RWPE1 (cell line): Measurements from ENCODE around the gene LAMP5.

Source experiments
- CTCF ChIA-PET: fragments of 350-600 bp; sonication (Branson Sonifier 250); formaldehyde crosslinking; extraction: SDS; loops from one replicate; lab custom pipeline; 2021; lab: Yijun Ruan, JAX
- POLR2A ChIA-PET: fragments of 400-600 bp; formaldehyde crosslinking; extraction: SDS; loops from one replicate; lab custom pipeline; 2020; ENCODE audit warnings: antibody characterized with exemption; ENCODE audit not compliant: low non-redundant PET; lab: Yijun Ruan, JAX
- DNase-seq: peaks from one replicate; pipeline ENCODE4 v3.0.0; 2012; ENCODE audit warnings: low spot score
- H3K27ac ChIP-seq: fragments of 450-650 bp; 2 replicates; pipeline ENCODE4 v1.5.1; 2017
- CTCF ChIP-seq: fragments of 450-650 bp; conservative IDR thresholded peaks from 2 replicates; pipeline ENCODE4 v1.5.1; 2017; ENCODE audit warnings: low read depth, mild to moderate bottlenecking

The LAMP5 gene

GRCh38 chr20:9557411-9557810 is 43.0 kb downstream of the LAMP5 start:
- no peak for DNase-seq
- no peak for TF ChIP-seq CTCF
- ChIA-PET POLR2A (no interaction called here), CTCF (no interaction called here)
- H3K27ac ChIP-seq: no peak overlapping the region

GRCh38 chr20:9565910-9566550 is 51.6 kb downstream of the LAMP5 start:
- no peak for TF ChIP-seq CTCF
- no peak for DNase-seq
- POLR2A ChIA-PET: no interaction called here
- CTCF ChIA-PET: no interaction called here
- no peak overlapping the region for H3K27ac ChIP-seq

- ChIA-PET CTCF (no interaction called here), POLR2A (no interaction called here)
- no peak for DNase-seq
- TF ChIP-seq CTCF: no peak
- H3K27ac ChIP-seq: no peak overlapping the region
Measured at GRCh38 chr20:9566977-9567376, 52.6 kb downstream of the LAMP5 start.

- CTCF ChIA-PET: no interaction called here
- H3K27ac ChIP-seq: no peak overlapping the region
- POLR2A ChIA-PET: no interaction called here
- no peak for TF ChIP-seq CTCF
- DNase-seq: no peak
Measured at GRCh38 chr20:9570612-9571011, 56.2 kb downstream of the LAMP5 start.

- CTCF ChIA-PET: interaction anchor here (0.6 to 0.7 kb wide), 2 partner anchors 114 to 624 kb away, joined by 3 to 4 read pairs; no protein-coding TSS in a partner anchor
- POLR2A ChIA-PET: no interaction called here
- TF ChIP-seq CTCF: no peak
- no peak overlapping the region for H3K27ac ChIP-seq
- DNase-seq: no peak
Measured at GRCh38 chr20:9571783-9572182, 57.4 kb downstream of the LAMP5 start.

- DNase-seq: no peak
- ChIA-PET POLR2A (no interaction called here), CTCF (interaction anchor here (0.6 to 0.8 kb wide), 2 partner anchors 164 to 711 kb away, joined by 3 read pairs; no protein-coding TSS in a partner anchor)
- no peak for TF ChIP-seq CTCF
- no peak overlapping the region for H3K27ac ChIP-seq
Measured at GRCh38 chr20:9572670-9573069, 58.3 kb downstream of the LAMP5 start.
